NT2/D1 (cell line): ENCODE measurements around the gene NPC2.

Source experiments
- YY1 ChIP-seq: IDR thresholded peaks from 2 replicates; pipeline ENCODE4 v1.6.1; 2011; ENCODE audit not compliant: insufficient read length, insufficient read depth
- ZNF274 ChIP-seq: IDR thresholded peaks from 2 replicates; pipeline ENCODE4 v1.6.1; 2011; ENCODE audit warnings: mild to moderate bottlenecking, low read depth, low read length

DNA sequence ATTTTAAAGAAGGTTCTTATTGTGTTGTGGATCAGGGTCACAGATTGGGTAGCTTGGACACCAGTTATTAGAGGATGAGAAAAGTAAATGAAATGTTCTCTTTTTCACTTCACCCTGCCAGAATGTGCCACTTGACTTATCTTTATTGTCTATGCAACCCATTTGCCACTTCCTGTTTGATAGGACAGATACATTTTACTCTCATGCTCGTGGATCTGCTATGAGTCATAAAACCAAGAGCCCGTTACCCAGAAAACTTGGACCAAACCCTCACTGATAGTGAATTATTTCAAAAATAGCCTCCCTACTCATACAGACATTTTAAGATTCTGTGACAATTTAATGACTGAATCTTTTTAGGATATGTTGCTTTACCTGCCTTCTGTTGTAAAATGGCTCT, 2.3 kb upstream of the NPC2 start:
- TF ChIP-seq YY1 (no peak), ZNF274 (no peak)
